ENCODE measurements around the gene CRADD.

CRADD gene

GRCh38 chr12:93827179-93827578 is 150.0 kb downstream of the CRADD start:
- Histone ChIP-seq H3K4me3 (ENCODE audit: low read length in 2 of 2) (peak overlapping the region; percentile 22 to 23), H3K9me3 (ENCODE audit: control insufficient read depth in 2 of 2, low read length in 2 of 2) (no peaks in the 10 kb centered on the region), H3K36me3 (ENCODE audit: control insufficient read depth in 2 of 2, insufficient read depth in 2 of 2, low read length in 2 of 2) (no peaks in the 10 kb centered on the region), H3K4me1 (ENCODE audit: control insufficient read depth, insufficient read depth, low read length) (peaks cover 26% of the 10 kb centered on the region), H3K27me3 (ENCODE audit: control insufficient read depth in 1 of 2, insufficient read depth in 2 of 2, low read length in 2 of 2) (no peaks in the 10 kb centered on the region), H3K9ac (ENCODE audit: low read length in 2 of 2) (no peak overlapping the region), H3K27ac (ENCODE audit: low read length) (peak overlapping the region; percentile 69)

GRCh38 chr12:93827669-93828068 is 150.5 kb downstream of the CRADD start:
- Histone ChIP-seq H3K4me1 (ENCODE audit: control insufficient read depth, insufficient read depth, low read length) (peaks cover 26% of the 10 kb centered on the region), H3K9me3 (ENCODE audit: control insufficient read depth in 2 of 2, low read length in 2 of 2) (no peaks in the 10 kb centered on the region), H3K27ac (ENCODE audit: low read length) (no peak overlapping the region), H3K4me3 (ENCODE audit: low read length in 2 of 2) (no peak overlapping the region), H3K27me3 (ENCODE audit: control insufficient read depth in 1 of 2, insufficient read depth in 2 of 2, low read length in 2 of 2) (no peaks in the 10 kb centered on the region), H3K36me3 (ENCODE audit: control insufficient read depth in 2 of 2, insufficient read depth in 2 of 2, low read length in 2 of 2) (no peaks in the 10 kb centered on the region), H3K9ac (ENCODE audit: low read length in 2 of 2) (no peak overlapping the region)

- no peak overlapping the region for H3K4me3 ChIP-seq (ENCODE audit: low read length in 2 of 2)
- no peak overlapping the region for H3K9ac ChIP-seq (ENCODE audit: low read length in 2 of 2)
- H3K36me3 ChIP-seq (ENCODE audit: control insufficient read depth in 2 of 2, insufficient read depth in 2 of 2, low read length in 2 of 2), result no peaks in the 10 kb centered on the region
- H3K9me3 ChIP-seq (ENCODE audit: control insufficient read depth in 2 of 2, low read length in 2 of 2), result no peaks in the 10 kb centered on the region
- peaks cover 22% of the 10 kb centered on the region for H3K4me1 ChIP-seq (ENCODE audit: control insufficient read depth, insufficient read depth, low read length)
- H3K27ac ChIP-seq (ENCODE audit: low read length), result no peak overlapping the region
- no peaks in the 10 kb centered on the region for H3K27me3 ChIP-seq (ENCODE audit: control insufficient read depth in 1 of 2, insufficient read depth in 2 of 2, low read length in 2 of 2)
These were observed 151.8 kb downstream of the CRADD start for GRCh38 chr12:93829016-93829415.

- H3K27me3 ChIP-seq (ENCODE audit: control insufficient read depth in 1 of 2, insufficient read depth in 2 of 2, low read length in 2 of 2), result no peaks in the 10 kb centered on the region
- H3K4me1 ChIP-seq (ENCODE audit: control insufficient read depth, insufficient read depth, low read length), result peaks cover 3% of the 10 kb centered on the region
- no peak overlapping the region for H3K27ac ChIP-seq (ENCODE audit: low read length)
- no peaks in the 10 kb centered on the region for H3K36me3 ChIP-seq (ENCODE audit: control insufficient read depth in 2 of 2, insufficient read depth in 2 of 2, low read length in 2 of 2)
- H3K9me3 ChIP-seq (ENCODE audit: control insufficient read depth in 2 of 2, low read length in 2 of 2), result no peaks in the 10 kb centered on the region
- no peak overlapping the region for H3K4me3 ChIP-seq (ENCODE audit: low read length in 2 of 2)
- H3K9ac ChIP-seq (ENCODE audit: low read length in 2 of 2), result no peak overlapping the region
These were observed 154.2 kb downstream of the CRADD start for GRCh38 chr12:93831374-93831773.

GRCh38 chr12:93832131-93832530 is 155.0 kb downstream of the CRADD start:
- Histone ChIP-seq H3K4me1 (ENCODE audit: control insufficient read depth, insufficient read depth, low read length) (no peaks in the 10 kb centered on the region), H3K27ac (ENCODE audit: low read length) (no peak overlapping the region), H3K9ac (ENCODE audit: low read length in 2 of 2) (no peak overlapping the region), H3K36me3 (ENCODE audit: control insufficient read depth in 2 of 2, insufficient read depth in 2 of 2, low read length in 2 of 2) (no peaks in the 10 kb centered on the region), H3K4me3 (ENCODE audit: low read length in 2 of 2) (no peak overlapping the region), H3K9me3 (ENCODE audit: control insufficient read depth in 2 of 2, low read length in 2 of 2) (no peaks in the 10 kb centered on the region), H3K27me3 (ENCODE audit: control insufficient read depth in 1 of 2, insufficient read depth in 2 of 2, low read length in 2 of 2) (no peaks in the 10 kb centered on the region)

- Histone ChIP-seq H3K4me3 (ENCODE audit: low read length in 2 of 2) (no peak overlapping the region), H3K27me3 (ENCODE audit: control insufficient read depth in 1 of 2, insufficient read depth in 2 of 2, low read length in 2 of 2) (no peaks in the 10 kb centered on the region), H3K4me1 (ENCODE audit: control insufficient read depth, insufficient read depth, low read length) (no peaks in the 10 kb centered on the region), H3K36me3 (ENCODE audit: control insufficient read depth in 2 of 2, insufficient read depth in 2 of 2, low read length in 2 of 2) (no peaks in the 10 kb centered on the region), H3K27ac (ENCODE audit: low read length) (no peak overlapping the region), H3K9ac (ENCODE audit: low read length in 2 of 2) (no peak overlapping the region), H3K9me3 (ENCODE audit: control insufficient read depth in 2 of 2, low read length in 2 of 2) (no peaks in the 10 kb centered on the region)
These were observed 156.8 kb downstream of the CRADD start for GRCh38 chr12:93833946-93834345.

- Histone ChIP-seq H3K4me3 (ENCODE audit: low read length in 2 of 2) (no peak overlapping the region), H3K4me1 (ENCODE audit: control insufficient read depth, insufficient read depth, low read length) (no peaks in the 10 kb centered on the region), H3K27ac (ENCODE audit: low read length) (no peak overlapping the region), H3K27me3 (ENCODE audit: control insufficient read depth in 1 of 2, insufficient read depth in 2 of 2, low read length in 2 of 2) (no peaks in the 10 kb centered on the region), H3K9ac (ENCODE audit: low read length in 2 of 2) (no peak overlapping the region), H3K9me3 (ENCODE audit: control insufficient read depth in 2 of 2, low read length in 2 of 2) (no peaks in the 10 kb centered on the region), H3K36me3 (ENCODE audit: control insufficient read depth in 2 of 2, insufficient read depth in 2 of 2, low read length in 2 of 2) (no peaks in the 10 kb centered on the region)
These were observed 159.6 kb downstream of the CRADD start for GRCh38 chr12:93836620-93837260.

- no peaks in the 10 kb centered on the region for H3K9me3 ChIP-seq (ENCODE audit: control insufficient read depth in 2 of 2, low read length in 2 of 2)
- H3K36me3 ChIP-seq (ENCODE audit: control insufficient read depth in 2 of 2, insufficient read depth in 2 of 2, low read length in 2 of 2), result no peaks in the 10 kb centered on the region
These were observed 161.0 kb downstream of the CRADD start for GRCh38 chr12:93838193-93838592.

GRCh38 chr12:93839064-93839463 is 161.9 kb downstream of the CRADD start:
- Histone ChIP-seq H3K9me3 (ENCODE audit: control insufficient read depth in 2 of 2, low read length in 2 of 2) (no peaks in the 10 kb centered on the region), H3K9ac (ENCODE audit: low read length in 2 of 2) (no peak overlapping the region), H3K27ac (ENCODE audit: low read length) (no peak overlapping the region), H3K4me3 (ENCODE audit: low read length in 2 of 2) (no peak overlapping the region), H3K36me3 (ENCODE audit: control insufficient read depth in 2 of 2, insufficient read depth in 2 of 2, low read length in 2 of 2) (no peaks in the 10 kb centered on the region), H3K4me1 (ENCODE audit: control insufficient read depth, insufficient read depth, low read length) (no peaks in the 10 kb centered on the region), H3K27me3 (ENCODE audit: control insufficient read depth in 1 of 2, insufficient read depth in 2 of 2, low read length in 2 of 2) (no peaks in the 10 kb centered on the region)

More at GRCh38 chr12:93838193-93838592, 161.0 kb downstream of the CRADD start:
- Histone ChIP-seq H3K27me3 (ENCODE audit: control insufficient read depth in 1 of 2, insufficient read depth in 2 of 2, low read length in 2 of 2) (no peaks in the 10 kb centered on the region), H3K9ac (ENCODE audit: low read length in 2 of 2) (no peak overlapping the region), H3K4me3 (ENCODE audit: low read length in 2 of 2) (no peak overlapping the region), H3K4me1 (ENCODE audit: control insufficient read depth, insufficient read depth, low read length) (no peaks in the 10 kb centered on the region), H3K27ac (ENCODE audit: low read length) (no peak overlapping the region)

- Histone ChIP-seq H3K9me3 (ENCODE audit: control insufficient read depth in 2 of 2, low read length in 2 of 2) (no peaks in the 10 kb centered on the region), H3K27me3 (ENCODE audit: control insufficient read depth in 1 of 2, insufficient read depth in 2 of 2, low read length in 2 of 2) (no peaks in the 10 kb centered on the region), H3K4me3 (ENCODE audit: low read length in 2 of 2) (no peak overlapping the region), H3K9ac (ENCODE audit: low read length in 2 of 2) (no peak overlapping the region), H3K4me1 (ENCODE audit: control insufficient read depth, insufficient read depth, low read length) (no peaks in the 10 kb centered on the region), H3K36me3 (ENCODE audit: control insufficient read depth in 2 of 2, insufficient read depth in 2 of 2, low read length in 2 of 2) (no peaks in the 10 kb centered on the region), H3K27ac (ENCODE audit: low read length) (no peak overlapping the region)
These were observed 164.5 kb downstream of the CRADD start for GRCh38 chr12:93841671-93842070.

GRCh38 chr12:93844164-93844784 is 167.1 kb downstream of the CRADD start:
- no peak overlapping the region for H3K9ac ChIP-seq (ENCODE audit: low read length in 2 of 2)
- H3K9me3 ChIP-seq (ENCODE audit: control insufficient read depth in 2 of 2, low read length in 2 of 2), result no peaks in the 10 kb centered on the region
- peaks cover 7% of the 10 kb centered on the region for H3K4me1 ChIP-seq (ENCODE audit: control insufficient read depth, insufficient read depth, low read length)
- no peaks in the 10 kb centered on the region for H3K36me3 ChIP-seq (ENCODE audit: control insufficient read depth in 2 of 2, insufficient read depth in 2 of 2, low read length in 2 of 2)
- H3K27me3 ChIP-seq (ENCODE audit: control insufficient read depth in 1 of 2, insufficient read depth in 2 of 2, low read length in 2 of 2), result no peaks in the 10 kb centered on the region
- no peak overlapping the region for H3K27ac ChIP-seq (ENCODE audit: low read length)
- no peak overlapping the region for H3K4me3 ChIP-seq (ENCODE audit: low read length in 2 of 2)
